PFSK-1 (cell line): ENCODE data around the gene PARVB.

Source experiments
- POLR2AphosphoS5 ChIP-seq: IDR thresholded peaks from 2 replicates; pipeline ENCODE4 v1.6.1; 2012; ENCODE audit warnings: low read depth, mild to moderate bottlenecking, control low read depth, low read length, moderate library complexity
- TAF1 ChIP-seq: IDR thresholded peaks from 2 replicates; pipeline ENCODE4 v1.6.1; 2012; ENCODE audit warnings: low read length, control low read depth, borderline replicate concordance; ENCODE audit not compliant: insufficient read depth
- TF ChIP-seq, protein P1 (sequence below), 2 experiments: IDR thresholded peaks; 2 replicates each; pipeline versions ENCODE4 v1.6.1 to v1.8.0; 2011 to 2012; ENCODE audit warnings: low read depth in 2 of 2, low read length in 2 of 2, control low read depth in 1 of 2, inconsistent platforms in 1 of 2, mild to moderate bottlenecking in 1 of 2, moderate library complexity in 1 of 2; ENCODE audit not compliant: insufficient read depth in 1 of 2

- TF ChIP-seq TAF1: no peak
- TF ChIP-seq, protein P1, sequence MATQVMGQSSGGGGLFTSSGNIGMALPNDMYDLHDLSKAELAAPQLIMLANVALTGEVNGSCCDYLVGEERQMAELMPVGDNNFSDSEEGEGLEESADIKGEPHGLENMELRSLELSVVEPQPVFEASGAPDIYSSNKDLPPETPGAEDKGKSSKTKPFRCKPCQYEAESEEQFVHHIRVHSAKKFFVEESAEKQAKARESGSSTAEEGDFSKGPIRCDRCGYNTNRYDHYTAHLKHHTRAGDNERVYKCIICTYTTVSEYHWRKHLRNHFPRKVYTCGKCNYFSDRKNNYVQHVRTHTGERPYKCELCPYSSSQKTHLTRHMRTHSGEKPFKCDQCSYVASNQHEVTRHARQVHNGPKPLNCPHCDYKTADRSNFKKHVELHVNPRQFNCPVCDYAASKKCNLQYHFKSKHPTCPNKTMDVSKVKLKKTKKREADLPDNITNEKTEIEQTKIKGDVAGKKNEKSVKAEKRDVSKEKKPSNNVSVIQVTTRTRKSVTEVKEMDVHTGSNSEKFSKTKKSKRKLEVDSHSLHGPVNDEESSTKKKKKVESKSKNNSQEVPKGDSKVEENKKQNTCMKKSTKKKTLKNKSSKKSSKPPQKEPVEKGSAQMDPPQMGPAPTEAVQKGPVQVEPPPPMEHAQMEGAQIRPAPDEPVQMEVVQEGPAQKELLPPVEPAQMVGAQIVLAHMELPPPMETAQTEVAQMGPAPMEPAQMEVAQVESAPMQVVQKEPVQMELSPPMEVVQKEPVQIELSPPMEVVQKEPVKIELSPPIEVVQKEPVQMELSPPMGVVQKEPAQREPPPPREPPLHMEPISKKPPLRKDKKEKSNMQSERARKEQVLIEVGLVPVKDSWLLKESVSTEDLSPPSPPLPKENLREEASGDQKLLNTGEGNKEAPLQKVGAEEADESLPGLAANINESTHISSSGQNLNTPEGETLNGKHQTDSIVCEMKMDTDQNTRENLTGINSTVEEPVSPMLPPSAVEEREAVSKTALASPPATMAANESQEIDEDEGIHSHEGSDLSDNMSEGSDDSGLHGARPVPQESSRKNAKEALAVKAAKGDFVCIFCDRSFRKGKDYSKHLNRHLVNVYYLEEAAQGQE (IDR thresholded peaks at IDR 0.05; ENCODE audit: insufficient read depth in 1 of 2, low read depth in 2 of 2, low read length in 2 of 2): no peak
- no peak for TF ChIP-seq POLR2AphosphoS5
Measured at GRCh38 chr22:44143579-44143978, 119.5 kb downstream of the PARVB start.
